HCT116 (cell line): ENCODE results near the gene CHRND. TPM values are rescaled to one million over a fixed set of nuclear protein-coding genes. Genes with fewer than 3 reads are reported as not detected.

Experiments
- ATAC-seq: fragments of 200-7000 bp; cut with Tn5 transposase; 2 replicates; pipeline ENCODE4 v1.9.1; 2020; ENCODE audit warnings: mild to moderate bottlenecking, moderate library complexity
- BruUV-seq: library from RNA; stranded (reverse); fragments of 400-500 nt; replicated peaks from 2 replicates; lab custom pipeline; 2021; lab: Mats Ljungman, UMichigan
- CTCF ChIA-PET: fragments of 300-600 bp; sonication (Branson Sonifier 250); formaldehyde crosslinking; loops from one replicate; lab custom pipeline; 2021; ENCODE audit warnings: antibody characterized with exemption; lab: Charles Lee
- POLR2A ChIA-PET: fragments of 300-600, 350-600 bp; sonication (Branson Sonifier 250); formaldehyde crosslinking; loops from one replicate; lab custom pipeline; 2021; ENCODE audit warnings: antibody characterized with exemption; lab: Charles Lee
- RAD21 ChIA-PET, 2 experiments: fragments of 300-600 bp; sonication (Branson Sonifier 250); formaldehyde crosslinking; loops; one replicate each; lab custom pipeline; 2023; ENCODE audit warnings: low total read pairs in 2 of 2; ENCODE audit not compliant: uncharacterized antibody in 2 of 2, unreplicated experiment in 2 of 2, low non-redundant PET in 1 of 2; lab: Charles Lee
- DNase-seq: peaks from one replicate; pipeline ENCODE4 v3.0.0-alpha.2; 2010; ENCODE audit warnings: low read depth, low spot score
- H2AFZ ChIP-seq: fragments of 200-600 bp; shearing (Covaris generic), sonication (generic); 2 replicates; pipeline ENCODE4 v1.6.1; 2017; ENCODE audit warnings: low read depth, mixed run types, mixed read lengths, antibody characterized with exemption, low read length; ENCODE audit not compliant: poor library complexity, severe bottlenecking
- H3K27ac ChIP-seq: 2 replicates; pipeline ENCODE4 v1.5.1; 2012; ENCODE audit warnings: low read depth, low read length
- H3K27me3 ChIP-seq: fragments of 200-600 bp; sonication (generic); 2 replicates; pipeline ENCODE4 v1.6.1; 2016; ENCODE audit warnings: mixed run types, low read length, mixed read lengths; ENCODE audit not compliant: insufficient read depth
- H3K36me3 ChIP-seq, 2 experiments: fragments of 200-500 bp in 1 of 2; fragments of 200-600 bp in 1 of 2; sonication (Bioruptor generic) in 1 of 2; sonication (generic) in 1 of 2; 2 replicates each; pipeline versions ENCODE4 v1.5.1 to v1.6.1; 2014 to 2016; ENCODE audit warnings: low read length in 2 of 2, inconsistent platforms in 1 of 2, mixed read lengths in 1 of 2, mixed run types in 1 of 2; ENCODE audit not compliant: insufficient read depth in 2 of 2, control insufficient read depth in 1 of 2
- H3K4me1 ChIP-seq, 2 experiments: fragments of 200-600 bp in 1 of 2; sonication (generic) in 1 of 2; 2 replicates each; pipeline versions ENCODE4 v1.5.1 to v1.6.1; 2012 to 2017; ENCODE audit warnings: low read length in 2 of 2, inconsistent platforms in 1 of 2, mild to moderate bottlenecking in 1 of 2, mixed read lengths in 1 of 2, mixed run types in 1 of 2, moderate library complexity in 1 of 2; ENCODE audit not compliant: insufficient read depth in 2 of 2, control insufficient read depth in 1 of 2
- H3K4me2 ChIP-seq: fragments of 200-600 bp; sonication (generic); 2 replicates; pipeline ENCODE4 v1.6.1; 2017; ENCODE audit warnings: mixed run types, low read length, mixed read lengths
- H3K4me3 ChIP-seq, 2 experiments: fragments of 200-600 bp in 1 of 2; sonication (generic) in 1 of 2; replicated peaks in 1 of 2; 2 replicates each; pipeline ENCODE4 v1.5.1; 2011 to 2016; ENCODE audit warnings: low read length in 2 of 2, control low read depth in 1 of 2, low read depth in 1 of 2, mild to moderate bottlenecking in 1 of 2, mixed read lengths in 1 of 2, mixed run types in 1 of 2
- H3K79me2 ChIP-seq: fragments of 200-600 bp; sonication (generic); 2 replicates; pipeline ENCODE4 v1.6.1; 2017; ENCODE audit warnings: mild to moderate bottlenecking, mixed run types, low read length, moderate library complexity, mixed read lengths; ENCODE audit not compliant: insufficient read depth
- H3K9ac ChIP-seq: fragments of 200-600 bp; sonication (generic); 2 replicates; pipeline ENCODE4 v1.6.1; 2016; ENCODE audit warnings: low read length, mixed read lengths
- H3K9me2 ChIP-seq: fragments of 200-600 bp; sonication (generic), shearing (Covaris generic); 2 replicates; pipeline ENCODE4 v1.6.1; 2017; ENCODE audit warnings: mixed run types, mild to moderate bottlenecking, moderate library complexity; ENCODE audit not compliant: insufficient read depth
- H3K9me3 ChIP-seq, 2 experiments: fragments of 200-500 bp in 1 of 2; fragments of 200-600 bp in 1 of 2; sonication (Bioruptor generic) in 1 of 2; sonication (generic) in 1 of 2; 2 replicates each; pipeline ENCODE4 v1.6.1; 2014 to 2017; ENCODE audit warnings: low read length in 2 of 2, mixed read lengths in 2 of 2, inconsistent platforms in 1 of 2, low read depth in 1 of 2, mild to moderate bottlenecking in 1 of 2, mixed run types in 1 of 2, moderate library complexity in 1 of 2; ENCODE audit not compliant: control insufficient read depth in 1 of 2, insufficient read depth in 1 of 2
- H4K20me1 ChIP-seq: fragments of 200-600 bp; sonication (generic), shearing (Covaris generic); 2 replicates; pipeline ENCODE4 v1.6.1; 2017; ENCODE audit warnings: mixed run types, mild to moderate bottlenecking, moderate library complexity; ENCODE audit not compliant: insufficient read depth
- EGR1 ChIP-seq: IDR thresholded peaks from 2 replicates; pipeline ENCODE4 v1.6.1; 2012; ENCODE audit warnings: low read depth
- JUND ChIP-seq: IDR thresholded peaks from 2 replicates; pipeline ENCODE4 v1.6.1; 2012
- REST ChIP-seq: IDR thresholded peaks from 2 replicates; pipeline ENCODE4 v1.6.1; 2012; ENCODE audit warnings: low read depth
- intact Hi-C: fragments of 100-400 bp; cut with micrococcal nuclease; formaldehyde crosslinking; loops from 2 replicates; pipeline ENCODE4 v1.10.0; 2022
- total RNA-seq: library from RNA; stranded (reverse); gene quantifications from one replicate; pipeline ENCODE4 v1.2.1, GENCODE V29; 2021; ENCODE audit not compliant: unreplicated experiment
- TF ChIP-seq, protein P1 (sequence below), 3 experiments: fragments of 200-600 bp in 1 of 3; sonication (generic) in 1 of 3; IDR thresholded peaks in 2 of 3; conservative IDR thresholded peaks in 1 of 3; 2 replicates each; pipeline ENCODE4 v1.5.1; 2012 to 2017; ENCODE audit warnings: low read depth in 2 of 3, low read length in 2 of 3, antibody characterized with exemption in 1 of 3, borderline replicate concordance in 1 of 3, control low read depth in 1 of 3, mild to moderate bottlenecking in 1 of 3, mixed read lengths in 1 of 3, mixed run types in 1 of 3, moderate library complexity in 1 of 3; ENCODE audit not compliant: insufficient read depth in 1 of 3

CHRND gene
- total RNA-seq, 1 experiment from 2014 or later: not detected

GRCh38 chr2:232511336-232511890, 14.5 kb upstream of the CHRND start:
- ATAC-seq (no peak), DNase-seq (no peak)
- ChIA-PET RAD21 (no interaction called here), POLR2A (no interaction called here), CTCF (interaction anchor here (1.2 kb wide), 1 partner anchor 611 kb away, joined by 3 read pairs; no protein-coding TSS in a partner anchor)
- Histone ChIP-seq H3K27ac (no peak overlapping the region), H3K27me3 (no peaks in the 10 kb centered on the region), H3K9me2 (no peaks in the 10 kb centered on the region), H3K79me2 (no peaks in the 10 kb centered on the region), H3K4me1 (no peaks in the 10 kb centered on the region), H3K9me3 (no peaks in the 10 kb centered on the region), H3K36me3 (no peaks in the 10 kb centered on the region), H4K20me1 (no peaks in the 10 kb centered on the region), H2AFZ (no peak overlapping the region), H3K9ac (no peak overlapping the region), H3K4me2 (no peak overlapping the region), H3K4me3 (no peak overlapping the region)
- TF ChIP-seq EGR1 (no peak), JUND (no peak), REST (no peak)
- TF ChIP-seq, protein P1, sequence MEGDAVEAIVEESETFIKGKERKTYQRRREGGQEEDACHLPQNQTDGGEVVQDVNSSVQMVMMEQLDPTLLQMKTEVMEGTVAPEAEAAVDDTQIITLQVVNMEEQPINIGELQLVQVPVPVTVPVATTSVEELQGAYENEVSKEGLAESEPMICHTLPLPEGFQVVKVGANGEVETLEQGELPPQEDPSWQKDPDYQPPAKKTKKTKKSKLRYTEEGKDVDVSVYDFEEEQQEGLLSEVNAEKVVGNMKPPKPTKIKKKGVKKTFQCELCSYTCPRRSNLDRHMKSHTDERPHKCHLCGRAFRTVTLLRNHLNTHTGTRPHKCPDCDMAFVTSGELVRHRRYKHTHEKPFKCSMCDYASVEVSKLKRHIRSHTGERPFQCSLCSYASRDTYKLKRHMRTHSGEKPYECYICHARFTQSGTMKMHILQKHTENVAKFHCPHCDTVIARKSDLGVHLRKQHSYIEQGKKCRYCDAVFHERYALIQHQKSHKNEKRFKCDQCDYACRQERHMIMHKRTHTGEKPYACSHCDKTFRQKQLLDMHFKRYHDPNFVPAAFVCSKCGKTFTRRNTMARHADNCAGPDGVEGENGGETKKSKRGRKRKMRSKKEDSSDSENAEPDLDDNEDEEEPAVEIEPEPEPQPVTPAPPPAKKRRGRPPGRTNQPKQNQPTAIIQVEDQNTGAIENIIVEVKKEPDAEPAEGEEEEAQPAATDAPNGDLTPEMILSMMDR (IDR thresholded peaks at IDR 0.05 in 2 of 3, conservative IDR thresholded peaks at IDR 0.05 in 1 of 3; ENCODE audit: borderline replicate concordance in 1 of 3, insufficient read depth in 1 of 3, low read depth in 2 of 3, low read length in 2 of 3): no peak
- BruUV-seq: no TSS peak
- intact Hi-C loops: no loop called here
